ENCODE measurements around the gene OPALIN. TPM values are rescaled to one million over a fixed set of nuclear protein-coding genes. Genes with fewer than 3 reads are reported as not detected.

Gene OPALIN
- total and polyA plus RNA-seq, 9 of the 15 experiments (the other 6 are each of a cell fraction or from before 2014, with no cell fraction given): not detected

DNA sequence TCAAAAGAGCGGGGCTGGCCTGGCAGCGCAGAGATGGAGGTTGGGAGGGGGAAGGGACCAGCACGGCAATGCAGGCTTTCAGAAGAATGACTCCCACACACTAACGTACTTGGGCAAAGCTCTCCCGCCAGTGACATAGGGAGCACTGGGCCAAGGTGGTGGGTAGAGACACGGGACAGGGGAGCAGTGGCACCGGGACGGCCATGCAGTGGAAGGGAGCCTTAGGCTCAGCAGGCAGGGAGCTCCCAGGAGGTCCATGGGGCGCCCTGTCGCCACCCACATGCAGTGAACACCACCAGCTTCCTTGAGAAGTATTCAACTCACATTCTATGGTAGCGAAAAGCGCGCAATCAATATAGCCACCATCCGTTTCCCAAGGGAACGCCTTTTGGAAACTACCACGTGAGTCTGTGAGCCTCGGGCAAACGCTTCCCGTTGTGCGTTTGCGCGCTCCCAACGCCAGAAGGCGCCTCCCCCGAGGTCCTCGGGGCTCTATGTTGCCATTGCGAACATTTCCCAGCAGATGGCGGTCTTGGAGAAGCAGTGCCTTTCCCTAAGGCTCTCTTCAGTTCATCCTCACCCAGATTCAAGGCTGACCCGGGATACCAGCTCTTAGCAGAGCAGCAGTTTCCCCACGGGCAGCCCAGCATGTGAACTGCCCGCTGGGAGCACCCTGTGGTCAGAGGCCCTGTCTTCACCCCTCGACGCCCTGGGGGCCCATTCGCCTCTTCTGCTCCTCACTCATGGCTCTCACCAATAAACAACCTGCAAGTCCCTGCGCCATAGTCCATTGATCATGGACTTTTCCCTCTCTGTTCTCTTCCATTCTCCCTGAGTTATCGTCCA is 16.4 kb upstream of the OPALIN start (continued):
- TF ChIP-seq, protein P1, sequence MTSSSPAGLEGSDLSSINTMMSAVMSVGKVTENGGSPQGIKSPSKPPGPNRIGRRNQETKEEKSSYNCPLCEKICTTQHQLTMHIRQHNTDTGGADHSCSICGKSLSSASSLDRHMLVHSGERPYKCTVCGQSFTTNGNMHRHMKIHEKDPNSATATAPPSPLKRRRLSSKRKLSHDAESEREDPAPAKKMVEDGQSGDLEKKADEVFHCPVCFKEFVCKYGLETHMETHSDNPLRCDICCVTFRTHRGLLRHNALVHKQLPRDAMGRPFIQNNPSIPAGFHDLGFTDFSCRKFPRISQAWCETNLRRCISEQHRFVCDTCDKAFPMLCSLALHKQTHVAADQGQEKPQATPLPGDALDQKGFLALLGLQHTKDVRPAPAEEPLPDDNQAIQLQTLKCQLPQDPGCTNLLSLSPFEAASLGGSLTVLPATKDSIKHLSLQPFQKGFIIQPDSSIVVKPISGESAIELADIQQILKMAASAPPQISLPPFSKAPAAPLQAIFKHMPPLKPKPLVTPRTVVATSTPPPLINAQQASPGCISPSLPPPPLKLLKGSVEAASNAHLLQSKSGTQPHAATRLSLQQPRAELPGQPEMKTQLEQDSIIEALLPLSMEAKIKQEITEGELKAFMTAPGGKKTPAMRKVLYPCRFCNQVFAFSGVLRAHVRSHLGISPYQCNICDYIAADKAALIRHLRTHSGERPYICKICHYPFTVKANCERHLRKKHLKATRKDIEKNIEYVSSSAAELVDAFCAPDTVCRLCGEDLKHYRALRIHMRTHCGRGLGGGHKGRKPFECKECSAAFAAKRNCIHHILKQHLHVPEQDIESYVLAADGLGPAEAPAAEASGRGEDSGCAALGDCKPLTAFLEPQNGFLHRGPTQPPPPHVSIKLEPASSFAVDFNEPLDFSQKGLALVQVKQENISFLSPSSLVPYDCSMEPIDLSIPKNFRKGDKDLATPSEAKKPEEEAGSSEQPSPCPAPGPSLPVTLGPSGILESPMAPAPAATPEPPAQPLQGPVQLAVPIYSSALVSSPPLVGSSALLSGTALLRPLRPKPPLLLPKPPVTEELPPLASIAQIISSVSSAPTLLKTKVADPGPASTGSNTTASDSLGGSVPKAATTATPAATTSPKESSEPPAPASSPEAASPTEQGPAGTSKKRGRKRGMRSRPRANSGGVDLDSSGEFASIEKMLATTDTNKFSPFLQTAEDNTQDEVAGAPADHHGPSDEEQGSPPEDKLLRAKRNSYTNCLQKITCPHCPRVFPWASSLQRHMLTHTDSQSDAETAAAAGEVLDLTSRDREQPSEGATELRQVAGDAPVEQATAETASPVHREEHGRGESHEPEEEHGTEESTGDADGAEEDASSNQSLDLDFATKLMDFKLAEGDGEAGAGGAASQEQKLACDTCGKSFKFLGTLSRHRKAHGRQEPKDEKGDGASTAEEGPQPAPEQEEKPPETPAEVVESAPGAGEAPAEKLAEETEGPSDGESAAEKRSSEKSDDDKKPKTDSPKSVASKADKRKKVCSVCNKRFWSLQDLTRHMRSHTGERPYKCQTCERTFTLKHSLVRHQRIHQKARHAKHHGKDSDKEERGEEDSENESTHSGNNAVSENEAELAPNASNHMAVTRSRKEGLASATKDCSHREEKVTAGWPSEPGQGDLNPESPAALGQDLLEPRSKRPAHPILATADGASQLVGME (CRISPR knock-in tag; IDR thresholded peaks at IDR 0.05): no peak
- TF ChIP-seq, protein P2, sequence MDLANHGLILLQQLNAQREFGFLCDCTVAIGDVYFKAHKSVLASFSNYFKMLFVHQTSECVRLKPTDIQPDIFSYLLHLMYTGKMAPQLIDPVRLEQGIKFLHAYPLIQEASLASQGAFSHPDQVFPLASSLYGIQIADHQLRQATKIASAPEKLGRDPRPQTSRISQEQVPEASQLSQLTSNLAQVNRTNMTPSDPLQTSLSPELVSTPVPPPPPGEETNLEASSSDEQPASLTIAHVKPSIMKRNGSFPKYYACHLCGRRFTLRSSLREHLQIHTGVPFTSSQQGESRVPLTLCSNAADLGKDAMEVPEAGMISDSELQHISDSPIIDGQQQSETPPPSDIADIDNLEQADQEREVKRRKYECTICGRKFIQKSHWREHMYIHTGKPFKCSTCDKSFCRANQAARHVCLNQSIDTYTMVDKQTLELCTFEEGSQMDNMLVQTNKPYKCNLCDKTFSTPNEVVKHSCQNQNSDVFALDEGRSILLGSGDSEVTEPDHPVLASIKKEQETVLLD (IDR thresholded peaks at IDR 0.05): no peak
- no peak for TF ChIP-seq ADNP (tag; IDR thresholded peaks at IDR 0.05)
- TF ChIP-seq, protein P3, sequence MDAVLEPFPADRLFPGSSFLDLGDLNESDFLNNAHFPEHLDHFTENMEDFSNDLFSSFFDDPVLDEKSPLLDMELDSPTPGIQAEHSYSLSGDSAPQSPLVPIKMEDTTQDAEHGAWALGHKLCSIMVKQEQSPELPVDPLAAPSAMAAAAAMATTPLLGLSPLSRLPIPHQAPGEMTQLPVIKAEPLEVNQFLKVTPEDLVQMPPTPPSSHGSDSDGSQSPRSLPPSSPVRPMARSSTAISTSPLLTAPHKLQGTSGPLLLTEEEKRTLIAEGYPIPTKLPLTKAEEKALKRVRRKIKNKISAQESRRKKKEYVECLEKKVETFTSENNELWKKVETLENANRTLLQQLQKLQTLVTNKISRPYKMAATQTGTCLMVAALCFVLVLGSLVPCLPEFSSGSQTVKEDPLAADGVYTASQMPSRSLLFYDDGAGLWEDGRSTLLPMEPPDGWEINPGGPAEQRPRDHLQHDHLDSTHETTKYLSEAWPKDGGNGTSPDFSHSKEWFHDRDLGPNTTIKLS (IDR thresholded peaks at IDR 0.05; ENCODE audit: borderline replicate concordance, low read depth): no peak
- no peak for TF ChIP-seq POLR2A (conservative IDR thresholded peaks at IDR 0.05)
- TF ChIP-seq TGIF2 (CRISPR knock-in tag; IDR thresholded peaks at IDR 0.05): no peak
- no peak for TF ChIP-seq YY1 (IDR thresholded peaks at IDR 0.05; ENCODE audit: borderline replicate concordance in 1 of 3, control insufficient read depth in 1 of 3, extremely low read depth in 1 of 3, insufficient read depth in 3 of 3, insufficient read length in 1 of 3, insufficient replicate concordance in 2 of 3, low read depth in 1 of 3, low read length in 2 of 3)
- TF ChIP-seq JUND (IDR thresholded peaks at IDR 0.05; ENCODE audit: borderline replicate concordance, low read depth, low read length): 0 out of 2 replicates have a peak, but pooled peaks have one; percentile 16
- TF ChIP-seq JUND (tag; IDR thresholded peaks at IDR 0.05; ENCODE audit: borderline replicate concordance, low read depth, low read length): no peak; the same call in 2 of the 3 replicates
- TF ChIP-seq, protein P4, sequence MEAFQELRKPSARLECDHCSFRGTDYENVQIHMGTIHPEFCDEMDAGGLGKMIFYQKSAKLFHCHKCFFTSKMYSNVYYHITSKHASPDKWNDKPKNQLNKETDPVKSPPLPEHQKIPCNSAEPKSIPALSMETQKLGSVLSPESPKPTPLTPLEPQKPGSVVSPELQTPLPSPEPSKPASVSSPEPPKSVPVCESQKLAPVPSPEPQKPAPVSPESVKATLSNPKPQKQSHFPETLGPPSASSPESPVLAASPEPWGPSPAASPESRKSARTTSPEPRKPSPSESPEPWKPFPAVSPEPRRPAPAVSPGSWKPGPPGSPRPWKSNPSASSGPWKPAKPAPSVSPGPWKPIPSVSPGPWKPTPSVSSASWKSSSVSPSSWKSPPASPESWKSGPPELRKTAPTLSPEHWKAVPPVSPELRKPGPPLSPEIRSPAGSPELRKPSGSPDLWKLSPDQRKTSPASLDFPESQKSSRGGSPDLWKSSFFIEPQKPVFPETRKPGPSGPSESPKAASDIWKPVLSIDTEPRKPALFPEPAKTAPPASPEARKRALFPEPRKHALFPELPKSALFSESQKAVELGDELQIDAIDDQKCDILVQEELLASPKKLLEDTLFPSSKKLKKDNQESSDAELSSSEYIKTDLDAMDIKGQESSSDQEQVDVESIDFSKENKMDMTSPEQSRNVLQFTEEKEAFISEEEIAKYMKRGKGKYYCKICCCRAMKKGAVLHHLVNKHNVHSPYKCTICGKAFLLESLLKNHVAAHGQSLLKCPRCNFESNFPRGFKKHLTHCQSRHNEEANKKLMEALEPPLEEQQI (IDR thresholded peaks at IDR 0.05): no peak
- TF ChIP-seq ZNF23 (CRISPR knock-in tag; IDR thresholded peaks at IDR 0.05): no peak
- TF ChIP-seq RBFOX2 (IDR thresholded peaks at IDR 0.05; ENCODE audit: low read depth, low read length): no peak
- peak; percentile 79 for TF ChIP-seq SMC3 (conservative IDR thresholded peaks at IDR 0.05; ENCODE audit: insufficient read depth, low read depth, low read length)

Measured in K562 (cell line).